Neutrophil (primary cell): ENCODE measurements around the gene NPHP1.
"Not testable (repeated sequence)": the region's sequence is repeated elsewhere in the genome, so short reads cannot be mapped to it uniquely, and the experiment has no call there.

Experiments
- H3K27ac ChIP-seq: fragments of 200-600 bp; sonication (generic); 2 replicates; pipeline ENCODE4 v1.5.1; 2016; ENCODE audit warnings: mild to moderate bottlenecking, moderate library complexity
- H3K27me3 ChIP-seq: fragments of 200-600 bp; sonication (generic); 2 replicates; pipeline ENCODE4 v1.6.0; 2016; ENCODE audit warnings: mild to moderate bottlenecking
- H3K36me3 ChIP-seq: fragments of 200-600 bp; sonication (generic); 2 replicates; pipeline ENCODE4 v1.5.1; 2017
- H3K4me1 ChIP-seq, 2 experiments: fragments of 200-600 bp in 1 of 2; sonication (generic) in 1 of 2; 1 replicate in 1 of 2; 2 replicates in 1 of 2; pipeline versions ENCODE4 v1.5.1 to v1.6.1; 2013 to 2016; ENCODE audit warnings: low read depth in 1 of 2, low read length in 1 of 2, mild to moderate bottlenecking in 1 of 2, moderate library complexity in 1 of 2; ENCODE audit not compliant: control insufficient read depth in 1 of 2, insufficient read depth in 1 of 2
- H3K4me3 ChIP-seq, 2 experiments: fragments of 200-600 bp in 1 of 2; sonication (generic) in 1 of 2; 1 replicate in 1 of 2; 2 replicates in 1 of 2; pipeline ENCODE4 v1.5.1; 2013 to 2016; ENCODE audit warnings: low read depth in 1 of 2, low read length in 1 of 2, mild to moderate bottlenecking in 1 of 2, moderate library complexity in 1 of 2
- H3K9me3 ChIP-seq: fragments of 200-600 bp; sonication (generic); 2 replicates; pipeline ENCODE4 v1.5.1; 2016
- CTCF ChIP-seq: fragments of 200-600 bp; sonication (generic); IDR thresholded peaks from 2 replicates; pipeline ENCODE4 v1.5.1; 2016; ENCODE audit warnings: antibody characterized with exemption

Gene NPHP1

GRCh38 chr2:110103061-110103961 lies 101.5 kb downstream of the NPHP1 start:
- H3K27me3 ChIP-seq = peaks cover 24% of the 10 kb centered on the region
- no peaks in the 10 kb centered on the region for H3K36me3 ChIP-seq
- no peak overlapping the region for H3K4me3 ChIP-seq
- TF ChIP-seq CTCF = no peak
- no peaks in the 10 kb centered on the region for H3K4me1 ChIP-seq
- no peaks in the 10 kb centered on the region for H3K9me3 ChIP-seq
- no peak overlapping the region for H3K27ac ChIP-seq

GRCh38 chr2:110101901-110102803 lies 102.7 kb downstream of the NPHP1 start:
- no peaks in the 10 kb centered on the region for H3K36me3 ChIP-seq

GRCh38 chr2:110101280-110101844 lies 103.5 kb downstream of the NPHP1 start:
- Histone ChIP-seq H3K27me3 (peaks cover 12% of the 10 kb centered on the region), H3K27ac (no peak overlapping the region), H3K36me3 (no peaks in the 10 kb centered on the region), H3K9me3 (no peaks in the 10 kb centered on the region), H3K4me1 (no peaks in the 10 kb centered on the region), H3K4me3 (no peak overlapping the region)
- no peak for TF ChIP-seq CTCF

More at GRCh38 chr2:110101901-110102803, 102.7 kb downstream of the NPHP1 start:
- H3K27me3 ChIP-seq = peaks cover 19% of the 10 kb centered on the region
- H3K27ac ChIP-seq = no peak overlapping the region
- TF ChIP-seq CTCF = no peak
- H3K4me3 ChIP-seq = no peak overlapping the region
- no peaks in the 10 kb centered on the region for H3K4me1 ChIP-seq
- no peaks in the 10 kb centered on the region for H3K9me3 ChIP-seq

- not testable (repeated sequence) for H3K4me1 ChIP-seq, H3K4me3 ChIP-seq, H3K9me3 ChIP-seq, H3K36me3 ChIP-seq, H3K27me3 ChIP-seq, H3K27ac ChIP-seq
These were observed 103.9 kb downstream of the NPHP1 start for GRCh38 chr2:110100880-110101279.

- TF ChIP-seq CTCF = no peak
- no peak overlapping the region for H3K27ac ChIP-seq
- no peaks in the 10 kb centered on the region for H3K36me3 ChIP-seq
- no peak overlapping the region for H3K4me3 ChIP-seq
- H3K27me3 ChIP-seq = peaks cover 4% of the 10 kb centered on the region
- no peaks in the 10 kb centered on the region for H3K9me3 ChIP-seq
- H3K4me1 ChIP-seq = no peaks in the 10 kb centered on the region
These were observed 104.3 kb downstream of the NPHP1 start for GRCh38 chr2:110100480-110100879.
